ENCODE measurements around the gene JPH3.
"Not testable (repeated sequence)": the region's sequence is repeated elsewhere in the genome, so short reads cannot be mapped to it uniquely, and the experiment has no call there.

Gene JPH3

GRCh38 chr16:87722590-87723225 lies 120.4 kb downstream of the JPH3 start:
- DNase-seq = no peak

GRCh38 chr16:87723226-87723623 lies 120.9 kb downstream of the JPH3 start:
- DNase-seq = no peak

- no peak for DNase-seq
Measured at GRCh38 chr16:87724490-87725291, 122.4 kb downstream of the JPH3 start.

DNA sequence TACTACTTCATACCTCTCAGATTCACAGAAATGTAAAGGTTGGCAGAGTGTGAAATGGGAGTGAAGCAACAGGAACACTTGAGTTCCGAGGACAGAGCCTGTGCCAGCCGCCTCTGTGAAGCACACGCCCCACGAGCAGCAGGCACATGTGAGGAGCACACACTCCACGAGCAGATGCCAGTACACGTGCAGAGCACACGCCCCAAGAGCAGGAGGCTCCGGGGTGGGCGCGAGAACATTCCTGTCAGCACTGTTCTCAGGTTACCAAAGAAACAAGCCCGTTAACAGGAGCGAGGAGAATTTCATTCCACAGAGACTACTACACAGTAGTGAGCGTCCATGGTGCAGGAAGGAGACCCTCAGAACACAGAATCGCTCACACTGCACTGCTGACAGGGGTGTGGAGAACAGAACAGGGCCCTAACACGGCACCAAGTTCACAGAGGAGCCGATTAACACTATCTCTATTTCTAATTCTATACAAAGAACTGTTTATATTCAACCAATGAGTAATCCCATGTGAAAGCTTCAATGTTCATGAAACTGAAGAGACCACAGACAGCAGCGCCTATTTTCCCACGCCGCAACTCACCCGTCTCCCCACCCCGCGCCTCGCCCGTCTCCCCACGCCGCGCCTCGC lies 123.4 kb downstream of the JPH3 start:
- DNase-seq = no peak

- not testable (repeated sequence) for DNase-seq
Measured at GRCh38 chr16:87726577-87726976, 124.3 kb downstream of the JPH3 start.

GRCh38 chr16:87727346-87727745 lies 125.0 kb downstream of the JPH3 start:
- no peak for DNase-seq

DNA sequence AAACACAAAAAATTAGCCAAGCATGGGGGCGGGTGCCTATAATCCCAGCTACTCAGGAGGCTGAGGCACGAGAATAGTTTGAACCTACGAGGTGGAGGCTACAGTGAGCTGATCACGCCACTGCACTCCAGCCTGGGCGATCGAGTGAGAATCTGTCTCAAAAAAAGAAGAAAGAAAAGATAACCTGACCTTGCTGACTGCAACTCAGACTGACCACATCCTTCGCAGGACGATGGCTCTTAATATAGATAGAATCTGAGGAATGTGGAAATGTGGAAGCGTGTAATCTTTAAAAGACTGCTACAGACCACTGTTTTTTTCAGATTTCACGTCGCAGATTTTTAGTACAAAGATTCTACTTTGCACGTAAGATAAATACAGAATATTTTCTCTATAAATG lies 125.7 kb downstream of the JPH3 start:
- no peak for DNase-seq

GRCh38 chr16:87729266-87729954 lies 127.1 kb downstream of the JPH3 start:
- DNase-seq = no peak

GRCh38 chr16:87731607-87732006 lies 129.3 kb downstream of the JPH3 start:
- no peak for DNase-seq

GRCh38 chr16:87733190-87733589 lies 130.9 kb downstream of the JPH3 start:
- DNase-seq = no peak

DNA sequence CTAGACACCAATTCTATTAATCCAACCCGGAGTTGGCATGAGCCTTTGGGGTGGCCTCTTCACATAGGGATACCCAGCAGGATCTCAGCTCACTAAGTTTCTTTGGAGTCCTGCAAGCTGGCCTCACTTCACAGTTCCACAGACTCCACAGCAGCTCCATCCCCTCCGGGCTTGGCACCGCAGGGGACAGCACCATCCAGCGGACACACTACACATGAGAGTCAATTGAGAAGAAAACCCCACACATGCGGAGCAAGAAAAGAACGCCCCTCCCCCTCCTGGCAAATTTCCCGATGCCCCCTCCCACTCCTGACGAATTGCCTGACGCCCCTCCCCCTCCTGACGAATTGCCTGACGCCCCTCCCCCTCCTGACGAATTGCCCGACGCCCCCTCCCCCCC lies 132.3 kb downstream of the JPH3 start:
- DNase-seq = no peak

DNA sequence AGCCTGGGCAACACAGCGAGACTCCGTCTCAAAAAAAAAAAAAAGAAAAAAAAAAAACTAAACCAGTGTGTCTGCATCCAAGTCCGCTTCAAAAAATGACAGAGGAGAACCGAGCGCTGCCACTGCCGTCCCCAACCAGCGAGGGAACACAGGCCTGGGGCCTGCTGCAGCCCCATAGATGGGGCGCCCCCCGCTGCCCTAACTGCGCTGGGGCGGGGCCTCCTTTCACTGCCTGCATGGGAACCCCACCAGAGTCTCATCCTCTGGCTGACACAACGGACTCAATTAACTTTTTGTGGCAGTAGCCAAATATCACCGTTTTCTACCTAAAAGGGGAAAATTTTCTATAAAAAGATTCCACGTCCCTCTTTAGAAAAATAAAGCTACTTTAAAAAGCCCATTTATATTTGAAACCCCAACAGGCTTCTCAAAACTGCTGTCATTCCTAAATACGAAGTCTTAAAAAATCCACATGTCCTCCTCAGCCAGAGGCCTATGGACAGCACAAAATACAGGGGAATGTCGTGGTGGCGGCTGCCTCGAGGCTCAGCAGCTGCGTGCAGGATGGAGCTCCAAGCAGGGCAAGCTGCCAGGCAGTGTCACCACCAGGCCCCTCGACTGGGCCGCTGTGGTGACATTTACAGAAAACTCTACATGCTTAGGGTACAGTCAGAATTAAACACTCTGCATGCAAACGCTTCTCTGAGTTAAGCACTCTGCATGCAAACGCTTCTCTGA lies 133.1 kb downstream of the JPH3 start:
- DNase-seq = no peak

- DNase-seq = no peak
Measured at GRCh38 chr16:87736008-87736382, 133.7 kb downstream of the JPH3 start.

- DNase-seq = no peak
Measured at GRCh38 chr16:87739801-87740200, 137.5 kb downstream of the JPH3 start.

GRCh38 chr16:87740441-87740840 lies 138.1 kb downstream of the JPH3 start:
- DNase-seq = no peak

DNA sequence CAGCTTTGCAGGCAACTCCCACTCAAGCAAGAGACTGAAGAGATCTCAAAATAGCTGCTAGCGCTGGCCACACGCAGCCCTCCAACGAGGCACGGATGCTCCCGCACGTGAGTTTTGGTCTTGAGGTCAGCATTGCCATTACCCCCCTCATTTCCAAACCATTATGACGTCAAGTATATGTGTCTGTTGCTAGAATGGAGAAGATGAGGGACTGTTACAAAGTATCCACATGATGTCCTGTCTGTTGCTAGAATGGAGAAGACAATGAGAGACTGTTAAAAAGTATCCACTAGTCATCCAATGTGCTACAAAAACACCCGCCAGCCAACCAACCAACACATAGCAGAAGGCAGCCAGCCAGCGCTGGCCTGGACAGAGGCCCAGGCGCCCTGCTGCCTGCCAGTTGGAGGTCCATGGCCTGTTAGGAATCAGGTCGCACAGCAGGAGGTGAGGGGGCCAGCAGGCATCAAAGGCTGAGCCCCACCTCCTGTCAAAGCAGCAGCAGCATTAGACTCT lies 138.7 kb downstream of the JPH3 start:
- no peak for DNase-seq

- no peak for DNase-seq
Measured at GRCh38 chr16:87741700-87742415, 139.6 kb downstream of the JPH3 start.

DNA sequence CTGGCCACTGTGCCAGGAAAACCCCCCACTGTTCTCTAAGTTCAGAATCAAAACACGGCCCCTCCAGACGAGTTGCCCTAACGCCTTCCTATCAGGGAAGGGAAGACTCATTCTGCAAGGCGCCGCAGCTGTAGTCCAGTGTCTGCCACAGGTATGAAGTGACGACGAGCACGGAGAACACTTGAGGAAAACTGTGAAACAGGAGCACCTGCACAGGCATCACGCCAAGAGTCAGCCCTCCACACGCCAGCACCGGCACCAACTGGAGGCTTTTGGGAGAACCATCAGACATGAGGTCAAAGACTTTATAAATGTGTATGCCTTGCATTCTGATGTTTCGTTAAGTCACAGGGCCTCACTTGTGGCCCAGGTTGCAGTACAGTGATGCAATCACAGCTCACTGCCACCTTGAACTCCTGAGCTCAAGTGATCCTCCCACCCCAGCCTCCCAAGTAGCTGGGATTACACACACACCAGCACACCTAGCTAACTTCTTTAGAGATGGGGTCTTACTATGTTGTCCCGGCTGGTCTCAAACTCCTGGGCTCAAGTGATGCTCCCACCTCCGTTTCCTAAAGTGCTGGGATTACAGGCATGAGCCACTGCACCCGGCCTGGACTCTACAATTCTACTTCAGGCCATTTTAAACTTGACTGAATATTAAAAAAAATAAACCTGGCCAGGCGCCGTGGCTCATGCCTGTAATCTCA lies 140.6 kb downstream of the JPH3 start:
- DNase-seq = no peak

DNA sequence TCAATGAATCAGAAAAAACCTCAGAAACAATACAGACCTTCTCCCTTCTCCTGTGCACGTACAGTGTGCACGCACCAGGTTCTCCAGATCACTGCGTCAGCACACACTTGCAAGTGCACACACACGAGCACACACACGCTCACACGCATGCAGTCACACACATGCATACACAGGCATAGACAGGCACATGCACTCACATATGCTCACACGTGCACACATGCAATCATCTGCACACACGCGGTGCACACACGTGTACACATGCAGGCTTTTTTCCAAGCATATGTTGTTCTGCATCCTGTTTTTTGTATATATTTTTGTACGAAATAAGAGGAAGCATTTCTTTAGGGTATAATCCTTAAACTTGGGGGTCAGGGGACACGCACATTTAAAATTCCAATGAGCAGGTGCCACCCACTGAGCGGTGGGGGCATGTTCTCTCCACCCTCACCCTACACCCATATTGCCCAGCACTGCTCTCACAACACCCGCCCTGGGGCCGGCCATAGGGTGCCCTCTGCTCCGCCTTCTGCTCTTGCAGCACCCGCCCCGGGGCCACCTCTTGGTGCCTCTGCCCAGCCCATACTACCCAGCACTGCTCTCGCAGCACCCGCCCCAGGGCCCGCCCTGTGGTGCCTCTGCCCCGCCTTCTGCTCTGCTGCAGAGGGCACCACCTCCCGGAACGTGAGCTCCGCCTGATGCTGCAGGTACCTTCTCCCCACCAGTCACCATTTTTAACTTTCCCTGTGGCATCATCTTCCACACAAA lies 142.6 kb downstream of the JPH3 start:
- no peak for DNase-seq

- DNase-seq = no peak
Measured at GRCh38 chr16:87746178-87746577, 143.9 kb downstream of the JPH3 start.

All from GDM1 (cell line).